GM19239 (cell line): ENCODE measurements around the gene RASSF5.
A peak's percentile ranks its signal among the peaks of the same experiment; 100 is the strongest.
"Not testable (repeated sequence)": the region's sequence is repeated elsewhere in the genome, so short reads cannot be mapped to it uniquely, and the experiment has no call there.

Experiments used
- DNase-seq: peaks from one replicate; pipeline ENCODE4 v3.0.0; 2011; ENCODE audit warnings: low spot score; ENCODE audit not compliant: insufficient read length
- FAIRE-seq: peaks from 2 replicates; lab custom pipeline; 2011; peaks lifted over from hg19 to GRCh38; lab: Jason Lieb, UNC

RASSF5 gene

GRCh38 chr1:206604861-206605260, 97.5 kb downstream of the RASSF5 start:
- FAIRE-seq (no peak), DNase-seq (no peak)

- DNase-seq (no peak), FAIRE-seq (no peak)
Measured at GRCh38 chr1:206606867-206607266, 99.5 kb downstream of the RASSF5 start.

- FAIRE-seq (peak; percentile 76), DNase-seq (no peak)
Measured at GRCh38 chr1:206608108-206608698, 100.9 kb downstream of the RASSF5 start.

GRCh38 chr1:206609229-206609991, 102.1 kb downstream of the RASSF5 start:
- FAIRE-seq (peak; percentile 74), DNase-seq (no peak)

- FAIRE-seq (peak; percentile 86), DNase-seq (peak; percentile 96)
Measured at GRCh38 chr1:206612129-206612876, 105.0 kb downstream of the RASSF5 start, which contains the start of gene EIF2D. EIF2D (minus strand) TSS chr1:206612465; CDS start chr1:206612342, 123 bp downstream.

GRCh38 chr1:206626396-206626795, 119.1 kb downstream of the RASSF5 start:
- not testable (repeated sequence) for FAIRE-seq, DNase-seq

- FAIRE-seq: no peak
- DNase-seq: no peak
Measured at GRCh38 chr1:206628916-206629315, 121.6 kb downstream of the RASSF5 start.

- FAIRE-seq: no peak
Measured at GRCh38 chr1:206631085-206631509, 123.8 kb downstream of the RASSF5 start.

GRCh38 chr1:206633708-206634121, 126.4 kb downstream of the RASSF5 start:
- no peak for FAIRE-seq
- DNase-seq: no peak

More at GRCh38 chr1:206631085-206631509, 123.8 kb downstream of the RASSF5 start:
- DNase-seq: no peak

GRCh38 chr1:206634365-206635079, 127.2 kb downstream of the RASSF5 start:
- FAIRE-seq (peak; percentile 90), DNase-seq (no peak)

GRCh38 chr1:206635080-206635977, 128.0 kb downstream of the RASSF5 start, which contains the start of gene DYRK3:
DYRK3 (plus strand) TSS chr1:206635536; CDS start chr1:206635704, 168 bp downstream.
- peak; percentile 84 for FAIRE-seq
- peak; percentile 76 for DNase-seq

- no peak for DNase-seq
- FAIRE-seq: no peak
Measured at GRCh38 chr1:206635978-206636345, 128.6 kb downstream of the RASSF5 start.

GRCh38 chr1:206636671-206637070, 129.3 kb downstream of the RASSF5 start:
- DNase-seq (no peak), FAIRE-seq (no peak)

- DNase-seq (no peak), FAIRE-seq (peak; percentile 44)
Measured at GRCh38 chr1:206637605-206638004, 130.3 kb downstream of the RASSF5 start.
